GM18499 (cell line): Measurements from ENCODE around the gene OR51F2.
"Not testable (repeated sequence)": the region's sequence is repeated elsewhere in the genome, so short reads cannot be mapped to it uniquely, and the experiment has no call there.

Source experiments
- ATAC-seq: cut with Tn5 transposase; IDR thresholded peaks from one replicate; pipeline ENCODE4 v1.9.1; 2021; ENCODE audit warnings: moderate number of reproducible peaks; ENCODE audit not compliant: insufficient read depth, unreplicated experiment

Gene OR51F2

GRCh38 chr11:4821021-4821420, at the start of gene OR51F2:
TSS of gene OR51F2 (plus strand) at chr11:4821321. CDS start at chr11:4821422, 101 bp downstream.
- ATAC-seq: no peak

GRCh38 chr11:4782454-4782853, 38.7 kb upstream of the OR51F2 start:
- no peak for ATAC-seq

GRCh38 chr11:4797206-4797605, 23.9 kb upstream of the OR51F2 start:
- ATAC-seq: no peak

- no peak for ATAC-seq
These were observed 22.5 kb upstream of the OR51F2 start for GRCh38 chr11:4798427-4799183.

- ATAC-seq: not testable (repeated sequence)
These were observed 19.8 kb upstream of the OR51F2 start for GRCh38 chr11:4801316-4801715.

- ATAC-seq: no peak
These were observed 16.8 kb upstream of the OR51F2 start, which contains the start of gene OR52R1 for GRCh38 chr11:4804280-4804679. TSS of gene OR52R1 (minus strand) at chr11:4804380. CDS start at chr11:4804380, 0 bp downstream.

- ATAC-seq: no peak
These were observed 12.6 kb upstream of the OR51F2 start for GRCh38 chr11:4808476-4808875.

GRCh38 chr11:4809246-4809645, 11.9 kb upstream of the OR51F2 start:
- no peak for ATAC-seq

- ATAC-seq: no peak
These were observed 4.0 kb downstream of the OR51F2 start for GRCh38 chr11:4825132-4825531.

GRCh38 chr11:4826425-4826824, 5.3 kb downstream of the OR51F2 start:
- ATAC-seq: no peak

- ATAC-seq: no peak
These were observed 9.2 kb downstream of the OR51F2 start for GRCh38 chr11:4830346-4830745.

- no peak for ATAC-seq
These were observed 9.8 kb downstream of the OR51F2 start for GRCh38 chr11:4830909-4831308.

- ATAC-seq: no peak
These were observed 18.9 kb downstream of the OR51F2 start for GRCh38 chr11:4839851-4840549.

- no peak for ATAC-seq
These were observed 27.9 kb downstream of the OR51F2 start, which contains the start of gene OR51S1 for GRCh38 chr11:4848908-4849532. TSS of gene OR51S1 (minus strand) at chr11:4849208. CDS start at chr11:4849208, 0 bp downstream.

GRCh38 chr11:4851033-4851432, 29.9 kb downstream of the OR51F2 start:
- no peak for ATAC-seq

- ATAC-seq: not testable (repeated sequence)
These were observed 33.2 kb downstream of the OR51F2 start for GRCh38 chr11:4854286-4854685.

GRCh38 chr11:4862447-4863236, 41.5 kb downstream of the OR51F2 start:
- ATAC-seq: no peak

- ATAC-seq: no peak
These were observed 42.8 kb downstream of the OR51F2 start for GRCh38 chr11:4863876-4864275.

- no peak for ATAC-seq
These were observed 44.7 kb downstream of the OR51F2 start for GRCh38 chr11:4865855-4866254.
